GM19328 (cell line): ENCODE measurements around the gene IL36G.

Source experiments
- ATAC-seq: cut with Tn5 transposase; IDR thresholded peaks from one replicate; pipeline ENCODE4 v1.9.1; 2021; ENCODE audit warnings: mild to moderate bottlenecking, moderate library complexity; ENCODE audit not compliant: unreplicated experiment

IL36G gene

DNA sequence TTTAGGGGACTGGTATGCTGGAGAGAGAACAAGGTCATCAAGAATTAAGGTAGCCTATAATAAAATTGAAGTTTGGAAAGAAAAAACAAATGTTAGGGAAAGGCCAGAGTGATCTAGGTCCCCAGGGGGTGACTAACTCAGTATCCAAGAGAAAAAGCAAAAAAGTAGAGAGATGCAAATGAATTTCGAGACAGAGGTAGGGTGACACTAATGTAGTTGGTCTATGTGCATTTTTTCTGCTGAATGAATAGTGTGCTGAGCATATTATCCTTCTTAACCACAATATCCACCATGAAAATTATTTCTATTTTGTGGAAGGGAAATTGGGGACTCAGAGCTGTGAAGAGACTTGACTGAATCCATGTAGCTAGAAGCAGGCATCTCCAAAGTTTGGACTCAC lies 37.2 kb downstream of the IL36G start:
- ATAC-seq: no peak

GRCh38 chr2:113015655-113016054 lies 37.8 kb downstream of the IL36G start:
- no peak for ATAC-seq

DNA sequence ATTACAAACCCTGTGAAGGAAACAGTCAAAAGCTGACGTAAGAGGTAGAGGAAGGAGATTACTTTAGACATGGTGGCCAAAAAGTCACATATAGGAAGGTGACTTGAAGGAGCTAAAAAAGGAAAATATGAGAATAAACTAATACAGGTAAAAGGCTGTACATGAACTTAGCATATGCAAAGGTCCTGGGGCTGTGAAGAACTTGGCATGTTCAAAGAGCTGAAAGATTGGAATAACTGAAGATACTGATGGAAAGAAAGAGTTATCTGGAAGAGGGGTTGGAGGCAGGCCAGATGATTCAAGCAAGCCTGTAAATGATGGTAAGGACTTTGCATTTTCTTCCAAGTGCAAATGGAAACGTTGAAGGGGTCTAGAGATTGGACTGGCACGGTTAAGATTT lies 40.7 kb downstream of the IL36G start:
- no peak for ATAC-seq

DNA sequence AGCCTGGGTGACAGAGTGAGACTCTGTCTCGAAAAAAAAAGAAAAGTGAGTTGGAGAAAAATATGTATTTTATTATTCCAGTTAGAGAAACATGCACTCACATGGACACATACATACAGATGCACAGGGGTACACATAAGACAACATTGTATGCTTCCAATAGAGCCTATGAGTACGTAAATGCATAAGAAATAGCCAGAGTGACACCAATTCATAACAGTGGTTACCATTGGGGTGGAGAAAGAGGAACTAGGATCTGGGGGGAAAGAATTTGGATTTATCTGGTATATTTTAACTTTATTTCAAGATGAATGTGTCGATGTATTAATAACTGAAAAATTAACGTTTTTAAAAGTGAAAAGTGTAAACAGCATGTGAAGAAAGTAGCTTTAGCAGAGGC lies 43.5 kb downstream of the IL36G start:
- ATAC-seq: no peak

- ATAC-seq: no peak
These were observed 47.0 kb downstream of the IL36G start for GRCh38 chr2:113024764-113025163.

DNA sequence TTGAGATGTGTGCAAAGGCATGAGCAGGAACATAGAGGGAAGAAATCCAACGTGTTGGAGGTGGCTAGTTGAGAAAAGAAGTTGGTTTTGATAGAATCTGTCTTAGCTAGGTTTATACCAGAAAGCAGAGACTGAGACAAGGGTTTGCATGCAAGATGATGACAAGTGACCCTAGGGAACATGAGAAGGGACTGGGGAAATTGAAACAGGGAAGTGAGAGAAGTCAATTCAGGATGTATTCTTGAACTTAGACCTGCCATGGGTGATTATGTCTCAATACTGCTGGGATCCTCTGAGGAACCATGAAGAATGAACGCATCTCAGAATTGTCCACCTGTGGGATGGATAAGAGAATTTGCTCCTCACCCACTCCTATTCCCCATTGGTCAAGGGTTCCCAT lies 47.9 kb downstream of the IL36G start:
- ATAC-seq: no peak

GRCh38 chr2:113027691-113028090 lies 49.9 kb downstream of the IL36G start:
- ATAC-seq: no peak

DNA sequence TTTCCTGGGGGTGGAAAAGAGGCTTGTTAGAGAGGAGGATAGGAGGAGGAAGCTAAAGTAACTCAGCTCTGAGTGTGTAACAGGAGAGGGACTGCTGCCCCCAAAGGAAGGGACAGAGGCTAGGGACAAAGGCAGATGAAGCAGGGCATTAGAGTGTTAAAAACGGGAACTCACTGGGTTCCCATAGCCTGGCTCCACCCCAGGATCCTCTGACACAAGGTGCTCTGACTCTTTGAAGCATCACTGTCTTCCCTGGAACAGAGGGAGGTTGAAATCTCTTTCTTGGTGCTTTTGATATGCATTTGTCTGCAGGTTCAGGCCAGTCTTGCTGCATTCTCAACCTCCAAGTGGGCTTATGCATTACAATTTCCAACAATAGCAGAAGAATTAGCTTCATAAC lies 50.3 kb downstream of the IL36G start:
- ATAC-seq: no peak

DNA sequence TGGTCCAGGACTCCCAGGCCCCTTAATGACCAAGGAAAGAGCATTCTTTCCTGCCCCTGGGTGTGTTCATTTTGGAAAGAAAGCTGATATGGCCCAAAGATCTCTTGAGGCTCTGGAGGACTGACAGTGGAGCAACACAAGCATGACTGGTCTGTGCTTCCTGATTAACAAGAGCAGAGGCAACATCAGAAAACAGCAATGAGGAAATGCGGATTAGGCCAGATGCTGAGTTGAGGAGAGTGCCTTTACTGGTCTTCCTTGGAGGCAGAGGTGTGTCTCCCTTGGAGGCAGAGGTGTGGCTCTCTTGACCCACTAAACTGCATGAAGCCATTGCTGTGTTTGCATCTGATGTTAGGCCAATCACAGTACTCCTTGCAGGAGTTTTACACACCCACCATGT lies 54.9 kb downstream of the IL36G start:
- ATAC-seq: no peak

DNA sequence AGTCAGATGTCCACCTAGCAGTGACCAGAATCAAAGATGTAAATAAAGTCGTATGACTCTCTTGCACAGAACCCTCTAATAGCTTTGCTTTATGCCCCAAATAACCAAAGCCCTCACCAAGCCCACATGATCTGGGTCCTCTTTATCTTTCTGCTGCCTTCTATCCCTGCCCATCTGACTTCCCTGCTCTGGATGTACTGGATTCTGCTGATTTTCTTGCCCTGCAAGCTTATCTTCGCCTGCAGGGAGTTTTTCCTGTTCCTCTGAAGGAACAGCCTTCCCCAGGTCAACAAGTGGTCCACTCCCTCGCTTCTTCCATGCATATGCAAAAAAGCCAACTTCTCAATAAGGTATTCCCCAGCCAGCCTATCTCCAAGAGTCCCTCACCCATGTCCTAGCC lies 56.2 kb downstream of the IL36G start:
- no peak for ATAC-seq
